GM23338 (cell line): ENCODE measurements around the gene COL4A2. TPM values are rescaled to one million over a fixed set of nuclear protein-coding genes. Genes with fewer than 3 reads are reported as not detected.
A peak's percentile ranks its signal among the peaks of the same experiment; 100 is the strongest.

Experiments used
- ATAC-seq: fragments of 200-7000 bp; cut with Tn5 transposase; 3 replicates; pipeline ENCODE4 v1.9.1; 2020
- DNase-seq: peaks from one replicate; pipeline ENCODE4 v3.0.0-alpha.2; 2015; ENCODE audit warnings: low spot score
- H2AFZ ChIP-seq: fragments of 200-600 bp; sonication (generic); 2 replicates; pipeline ENCODE4 v1.8.0; 2016; ENCODE audit warnings: antibody characterized with exemption, mild to moderate bottlenecking, moderate library complexity
- H3F3A ChIP-seq: fragments of 200-600 bp; sonication (generic); replicated peaks from 2 replicates; pipeline ENCODE4 v1.8.0; 2017; ENCODE audit warnings: antibody characterized with exemption, mixed run types, low read depth
- H3K27ac ChIP-seq: fragments of 200-600 bp; sonication (generic); 2 replicates; pipeline ENCODE4 v1.6.1; 2016; ENCODE audit warnings: low read depth
- H3K27me3 ChIP-seq: fragments of 200-600 bp; sonication (generic); 2 replicates; pipeline ENCODE4 v1.8.0; 2016; ENCODE audit warnings: mild to moderate bottlenecking, mixed run types, moderate library complexity; ENCODE audit not compliant: insufficient read depth
- H3K36me3 ChIP-seq: fragments of 200-600 bp; sonication (generic); 2 replicates; pipeline ENCODE4 v1.8.0; 2016; ENCODE audit warnings: mild to moderate bottlenecking; ENCODE audit not compliant: insufficient read depth
- H3K4me1 ChIP-seq: fragments of 200-600 bp; sonication (generic); 2 replicates; pipeline ENCODE4 v1.8.0; 2016; ENCODE audit warnings: mild to moderate bottlenecking, moderate library complexity; ENCODE audit not compliant: insufficient read depth
- H3K4me2 ChIP-seq: fragments of 200-600 bp; sonication (generic); 2 replicates; pipeline ENCODE4 v1.7.1; 2017; ENCODE audit warnings: mixed run types
- H3K4me3 ChIP-seq: fragments of 200-600 bp; sonication (generic); 2 replicates; pipeline ENCODE4 v1.6.1; 2016; ENCODE audit warnings: mixed run types
- H3K79me2 ChIP-seq: fragments of 200-600 bp; sonication (generic); replicated peaks from 2 replicates; pipeline ENCODE4 v1.8.0; 2017; ENCODE audit warnings: mild to moderate bottlenecking; ENCODE audit not compliant: insufficient read depth
- H3K9me2 ChIP-seq: fragments of 200-600 bp; sonication (generic); 2 replicates; pipeline ENCODE4 v1.8.0; 2017; ENCODE audit not compliant: insufficient read depth
- H4K20me1 ChIP-seq: fragments of 200-600 bp; sonication (generic); replicated peaks from 2 replicates; pipeline ENCODE4 v1.8.0; 2017; ENCODE audit warnings: mild to moderate bottlenecking; ENCODE audit not compliant: insufficient read depth
- H3K27ac Mint-ChIP-seq: 2 replicates; pipeline ENCODE4 v1.8.0; 2020; ENCODE audit warnings: inconsistent platforms, mild to moderate bottlenecking, moderate library complexity, mixed read lengths
- H3K27me3 Mint-ChIP-seq: 3 replicates; pipeline ENCODE4 v1.8.0; 2022; ENCODE audit warnings: low read depth, mild to moderate bottlenecking, moderate library complexity, mixed read lengths, inconsistent platforms; ENCODE audit not compliant: insufficient read depth, poor library complexity
- H3K36me3 Mint-ChIP-seq: 3 replicates; pipeline ENCODE4 v1.8.0; 2021; ENCODE audit warnings: low read depth, mild to moderate bottlenecking, inconsistent platforms, moderate library complexity, mixed read lengths
- H3K4me1 Mint-ChIP-seq: 3 replicates; pipeline ENCODE4 v1.8.0; 2020; ENCODE audit warnings: mild to moderate bottlenecking, inconsistent platforms, mixed read lengths
- H3K4me3 Mint-ChIP-seq: 3 replicates; pipeline ENCODE4 v1.8.0; 2021; ENCODE audit warnings: moderate library complexity, mild to moderate bottlenecking, inconsistent platforms, mixed read lengths
- H3K9me3 Mint-ChIP-seq: 3 replicates; pipeline ENCODE4 v1.8.0; 2020; ENCODE audit warnings: moderate library complexity, mild to moderate bottlenecking, inconsistent platforms, mixed read lengths
- CREB1 ChIP-seq: fragments of 250-450 bp; sonication (Bioruptor Pico); IDR thresholded peaks from 2 replicates; pipeline ENCODE4 v1.5.0; 2020; ENCODE audit warnings: low read depth, mild to moderate bottlenecking, moderate library complexity
- CTCF ChIP-seq, 2 experiments: fragments of 200-600 bp in 1 of 2; sonication (generic) in 1 of 2; conservative IDR thresholded peaks; 2 replicates each; pipeline versions ENCODE4 v1.5.1 to v1.6.1; 2016 to 2017; ENCODE audit warnings: antibody characterized with exemption in 2 of 2, low read depth in 2 of 2, mild to moderate bottlenecking in 2 of 2, moderate library complexity in 1 of 2
- ETS1 ChIP-seq: IDR thresholded peaks from 2 replicates; pipeline ENCODE4 v1.6.1; 2016; ENCODE audit warnings: antibody characterized with exemption
- EZH2 ChIP-seq: fragments of 200-600 bp; sonication (generic); IDR thresholded peaks from one replicate; pipeline ENCODE4 v1.8.0; 2017; ENCODE audit warnings: antibody characterized with exemption, mild to moderate bottlenecking, low read depth; ENCODE audit not compliant: unreplicated experiment
- EZH2phosphoT487 ChIP-seq: fragments of 200-600 bp; sonication (generic); IDR thresholded peaks from one replicate; pipeline ENCODE4 v1.8.1; 2018; ENCODE audit warnings: antibody characterized with exemption; ENCODE audit not compliant: unreplicated experiment
- JUNB ChIP-seq: IDR thresholded peaks from one replicate; pipeline ENCODE4 v1.6.1; 2016; ENCODE audit warnings: antibody characterized with exemption; ENCODE audit not compliant: unreplicated experiment
- NANOG ChIP-seq: IDR thresholded peaks from 2 replicates; pipeline ENCODE4 v1.6.1; 2016; ENCODE audit warnings: antibody characterized with exemption, borderline replicate concordance
- POLR2AphosphoS5 ChIP-seq: IDR thresholded peaks from 2 replicates; pipeline ENCODE4 v1.6.1; 2016; ENCODE audit warnings: antibody characterized with exemption, low read depth
- REST ChIP-seq: IDR thresholded peaks from one replicate; pipeline ENCODE4 v1.6.1; 2018; ENCODE audit warnings: antibody characterized with exemption; ENCODE audit not compliant: unreplicated experiment
- STAT1 ChIP-seq: IDR thresholded peaks from one replicate; pipeline ENCODE4 v1.6.1; 2016; ENCODE audit warnings: antibody characterized with exemption; ENCODE audit not compliant: unreplicated experiment
- ZNF114 ChIP-seq: fragments of 250-450 bp; sonication (Bioruptor Pico); IDR thresholded peaks from 2 replicates; pipeline ENCODE4 v1.5.0; 2020; ENCODE audit warnings: mild to moderate bottlenecking, moderate library complexity
- ZNF331 ChIP-seq: fragments of 250-450 bp; sonication (Bioruptor Pico); IDR thresholded peaks from 2 replicates; pipeline ENCODE4 v1.5.0; 2020; ENCODE audit warnings: low read depth, mild to moderate bottlenecking, moderate library complexity
- ZNF462 ChIP-seq: fragments of 250-450 bp; sonication (Bioruptor Pico); IDR thresholded peaks from 2 replicates; pipeline ENCODE4 v1.5.0; 2020; ENCODE audit warnings: mild to moderate bottlenecking, moderate library complexity
- polyA plus RNA-seq: library from polyadenylated mRNA; unstranded; fragments of >200 nt; fragmentation: Nextera tagmentation; extraction: Ambion mirVana; gene quantifications from 2 replicates; pipeline ENCODE4 v1.2.1, GENCODE V29; 2016
- total RNA-seq: library from RNA; depleted of rRNA; stranded (reverse); fragments of >200 nt; shearing (Covaris generic); gene quantifications from 2 replicates; pipeline ENCODE4 v1.2.3, GENCODE V29; 2014

The COL4A2 gene
- total and polyA plus RNA-seq, 2 experiments from 2014 or later, result 37.4 to 131 TPM

- no peak overlapping the region for H3K27ac ChIP-seq
- H3K36me3 Mint-ChIP-seq, result peaks cover 11% of the 10 kb centered on the region
- TF ChIP-seq ZNF331 (CRISPR knock-in tag) (no peak), ZNF114 (CRISPR knock-in tag) (no peak), ETS1 (no peak), JUNB (no peak), STAT1 (no peak), POLR2AphosphoS5 (no peak), CREB1 (CRISPR knock-in tag) (no peak), REST (no peak), CTCF (conservative IDR thresholded peaks at IDR 0.05; ENCODE audit: low read depth in 2 of 2) (no peak), NANOG (no peak), EZH2 (no peak), EZH2phosphoT487 (no peak), ZNF462 (CRISPR knock-in tag) (no peak)
- H3K27me3 Mint-ChIP-seq, result peaks cover 12% of the 10 kb centered on the region
- no peaks in the 10 kb centered on the region; the same call in 1 of the 2 replicates for H3K36me3 ChIP-seq
- ATAC-seq (no peak), DNase-seq (no peak)
- H3K4me2 ChIP-seq, result no peak overlapping the region
- peaks cover 6% of the 10 kb centered on the region; the same call in 1 of the 2 replicates for H3K4me1 ChIP-seq
- H4K20me1 ChIP-seq, result no peaks in the 10 kb centered on the region; the same call in 1 of the 2 replicates
- H3K9me2 ChIP-seq, result no peaks in the 10 kb centered on the region
- no peaks in the 10 kb centered on the region for H3K27me3 ChIP-seq
- H2AFZ ChIP-seq, result no peak overlapping the region
- H3F3A ChIP-seq, result no peaks in the 10 kb centered on the region
- H3K27ac Mint-ChIP-seq, result peak overlapping the region; percentile 33; the same call in 1 of the 2 replicates
- H3K4me3 ChIP-seq, result no peak overlapping the region
- no peaks in the 10 kb centered on the region; the same call in 1 of the 2 replicates for H3K79me2 ChIP-seq
- no peak overlapping the region for H3K4me3 Mint-ChIP-seq
- no peaks in the 10 kb centered on the region; the same call in 2 of the 3 replicates for H3K9me3 Mint-ChIP-seq
- peaks cover 21% of the 10 kb centered on the region for H3K4me1 Mint-ChIP-seq
Observed at GRCh38 chr13:110405597-110406450, 98.7 kb downstream of the COL4A2 start.
